HG03457 (cell line): ENCODE results near the gene CFAP74.

Experiments
- ATAC-seq: cut with Tn5 transposase; IDR thresholded peaks from one replicate; pipeline ENCODE4 v1.9.1; 2021; ENCODE audit warnings: moderate number of reproducible peaks; ENCODE audit not compliant: unreplicated experiment

CFAP74 gene

GRCh38 chr1:1972976-1973715 lies 30.4 kb downstream of the CFAP74 start:
- ATAC-seq = no peak

GRCh38 chr1:1971688-1972087 lies 31.9 kb downstream of the CFAP74 start:
- no peak for ATAC-seq

- no peak for ATAC-seq
Observed at GRCh38 chr1:1971017-1971416, 32.6 kb downstream of the CFAP74 start.

- ATAC-seq = no peak
Observed at GRCh38 chr1:1969953-1970716, 33.5 kb downstream of the CFAP74 start.

- ATAC-seq = no peak
Observed at GRCh38 chr1:1969505-1969900, 34.1 kb downstream of the CFAP74 start.

- no peak for ATAC-seq
Observed at GRCh38 chr1:1968767-1969504, 34.6 kb downstream of the CFAP74 start.

- ATAC-seq = no peak
Observed at GRCh38 chr1:1967879-1968278, 35.7 kb downstream of the CFAP74 start.

GRCh38 chr1:1967151-1967550 lies 36.4 kb downstream of the CFAP74 start:
- ATAC-seq = no peak

- ATAC-seq = no peak
Observed at GRCh38 chr1:1966071-1966740, 37.4 kb downstream of the CFAP74 start.

- ATAC-seq = no peak
Observed at GRCh38 chr1:1965546-1965945, 38.0 kb downstream of the CFAP74 start.

- no peak for ATAC-seq
Observed at GRCh38 chr1:1964811-1965210, 38.8 kb downstream of the CFAP74 start.

GRCh38 chr1:1963570-1963969 lies 40.0 kb downstream of the CFAP74 start:
- no peak for ATAC-seq

DNA sequence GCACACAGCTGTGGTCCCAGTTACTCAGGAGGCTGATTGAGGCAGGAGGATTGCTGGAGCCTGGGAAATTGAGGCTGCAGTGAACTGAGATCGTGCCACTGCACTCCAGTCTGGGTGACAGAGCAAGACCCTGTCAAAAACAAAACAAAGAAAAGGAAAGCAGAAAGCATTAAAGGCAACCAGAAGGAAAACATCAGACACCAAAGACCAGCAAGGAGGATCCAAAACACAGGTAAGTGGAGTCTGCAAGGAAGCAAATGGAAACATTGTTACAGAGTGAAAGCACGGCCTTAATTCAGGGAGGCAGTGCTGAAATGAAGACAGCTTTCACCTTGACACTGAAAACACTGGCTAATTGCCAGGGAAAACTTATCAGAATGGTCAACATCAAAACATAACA lies 40.8 kb downstream of the CFAP74 start:
- no peak for ATAC-seq

DNA sequence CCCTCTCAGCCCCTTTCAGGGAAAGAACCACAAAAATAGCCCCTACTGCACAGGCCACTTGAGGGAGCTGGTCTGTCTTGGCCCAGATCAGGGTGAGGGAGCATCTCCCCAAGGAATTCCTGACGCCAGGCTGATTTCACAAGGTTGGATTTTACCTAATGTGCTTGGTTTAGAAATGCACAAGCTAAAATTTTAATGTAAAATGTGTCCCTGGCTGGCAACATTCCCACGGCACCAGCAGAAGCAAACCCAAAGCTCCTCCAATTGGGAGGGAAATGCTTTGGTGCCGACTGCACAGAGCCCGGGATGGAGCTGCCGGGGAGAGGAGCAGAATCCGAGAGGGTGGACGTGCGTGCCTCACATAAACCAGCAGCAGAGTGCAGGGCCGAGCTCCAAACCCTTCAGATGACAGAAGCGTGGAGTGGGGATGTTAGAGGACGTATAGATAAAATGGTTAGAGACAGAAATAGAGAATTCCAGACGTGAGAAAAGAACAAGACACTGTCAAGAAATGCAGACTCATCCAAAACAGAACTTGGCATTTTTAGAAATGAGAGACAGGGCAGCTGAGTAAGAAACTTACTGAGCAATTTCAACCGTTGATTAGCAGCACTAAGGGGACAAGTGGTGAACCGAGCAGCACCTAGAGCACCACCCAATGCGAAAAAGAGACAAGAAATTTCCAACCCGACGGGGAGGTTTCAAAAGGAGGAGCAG lies 42.9 kb downstream of the CFAP74 start:
- ATAC-seq = no peak

- ATAC-seq = no peak
Observed at GRCh38 chr1:1959840-1960479, 43.6 kb downstream of the CFAP74 start.

DNA sequence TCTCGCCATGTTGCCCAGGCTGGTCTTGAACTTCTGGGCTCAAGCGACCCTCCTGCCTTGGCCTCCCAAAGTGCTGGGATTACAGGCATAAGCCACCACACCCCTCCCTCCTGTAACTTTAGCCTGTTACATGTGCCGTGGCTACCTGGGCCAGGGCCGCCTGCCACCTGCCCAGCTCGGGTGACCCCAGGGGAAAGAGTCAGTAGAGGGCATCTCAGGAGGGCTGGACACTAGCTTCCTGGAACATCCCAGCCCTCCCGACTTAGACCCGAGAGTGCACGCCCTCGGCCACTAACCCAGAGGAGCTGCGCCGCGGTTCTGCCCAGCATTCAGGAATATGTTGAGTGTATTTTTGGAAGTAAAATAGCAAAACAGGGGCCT lies 44.1 kb downstream of the CFAP74 start:
- no peak for ATAC-seq

DNA sequence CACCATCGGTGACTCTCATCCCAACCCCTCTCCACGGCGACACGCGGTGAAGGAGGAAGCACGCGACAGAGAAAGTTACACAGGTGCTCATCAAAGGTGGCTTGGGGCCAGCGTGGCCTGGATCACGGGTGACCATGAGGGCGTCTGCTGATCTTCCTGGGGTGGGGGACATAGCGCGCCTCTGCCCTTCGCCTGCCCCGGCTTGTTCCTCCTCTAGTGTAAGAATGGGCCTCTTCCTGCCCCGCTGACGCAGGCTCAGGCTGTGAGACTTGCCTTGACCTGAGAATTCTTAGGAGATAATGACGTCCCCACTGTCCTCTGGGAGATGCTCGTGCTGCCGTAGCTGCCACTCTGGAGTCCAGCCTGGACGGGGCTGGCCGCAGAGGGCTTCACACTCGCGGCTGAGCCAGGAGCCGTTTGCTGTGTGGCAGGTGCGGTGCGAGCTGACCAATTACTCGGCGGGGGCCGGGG lies 45.5 kb downstream of the CFAP74 start:
- ATAC-seq = no peak

- ATAC-seq = no peak
Observed at GRCh38 chr1:1957533-1957961, 46.0 kb downstream of the CFAP74 start.

DNA sequence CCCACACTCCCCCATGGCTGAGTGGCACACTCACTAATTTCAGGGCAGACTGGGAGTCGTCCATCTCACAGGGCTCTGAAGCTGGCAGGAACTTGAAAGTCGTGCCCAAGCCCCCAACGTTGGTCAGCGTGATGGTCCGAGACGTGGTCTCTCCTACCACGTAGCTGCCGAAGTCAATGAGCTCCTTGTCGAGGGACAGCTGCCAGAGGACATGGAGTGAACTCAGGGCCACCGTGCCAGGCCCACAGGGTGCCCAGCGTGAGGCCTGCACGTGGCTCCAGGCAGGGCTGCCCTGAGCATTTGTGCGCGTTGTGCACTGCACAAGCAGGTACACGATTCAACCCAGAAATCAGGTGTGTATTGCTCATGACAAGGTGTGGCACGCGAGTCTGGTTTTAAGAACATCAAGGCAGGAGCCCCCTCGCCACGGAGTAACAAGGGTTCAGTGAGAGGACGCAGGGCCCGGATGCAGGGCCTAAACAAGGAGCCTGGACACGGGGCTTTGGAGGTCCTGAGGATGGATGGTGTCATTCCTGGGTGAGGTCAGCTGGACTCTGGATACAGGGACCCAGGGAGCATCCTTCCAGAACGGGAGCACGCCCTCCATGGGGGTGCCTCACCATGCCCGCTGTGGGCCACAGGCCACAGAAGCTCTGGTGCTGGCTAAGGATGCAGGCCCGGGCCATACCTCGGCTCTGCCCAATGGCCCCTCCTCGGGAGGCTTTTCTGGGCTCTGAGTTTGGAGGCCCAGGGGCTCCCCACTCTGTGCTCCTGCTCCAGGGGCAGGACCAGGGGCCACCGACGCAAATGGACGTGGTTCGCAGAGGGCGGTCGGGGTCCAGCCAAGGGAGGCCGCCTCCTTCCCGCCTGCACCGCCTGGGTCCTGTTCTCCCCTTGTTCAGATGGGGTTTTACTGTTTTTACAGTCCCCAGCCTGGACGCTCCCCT lies 46.7 kb downstream of the CFAP74 start:
- no peak for ATAC-seq
